Fibroblast of lung (primary cell): Measurements from ENCODE around the gene WDR75.

ENCODE experiments used
- CTCF ChIP-seq, 2 donors: IDR thresholded peaks in 1 of 2; conservative IDR thresholded peaks in 1 of 2; 1 replicate in 1 of 2; 2 replicates in 1 of 2; pipeline ENCODE4 v1.5.1; 2011 to 2012; ENCODE audit warnings: low read length in 2 of 2, control low read depth in 1 of 2, inconsistent platforms in 1 of 2, low read depth in 1 of 2, mild to moderate bottlenecking in 1 of 2
- EZH2 ChIP-seq: IDR thresholded peaks from 2 replicates; pipeline ENCODE4 v1.5.1; 2012; ENCODE audit warnings: low read length, control low read depth, mild to moderate bottlenecking; ENCODE audit errors: missing control alignments

GRCh38 chr2:189446780-189447179 is 5.5 kb downstream of the WDR75 start:
- TF ChIP-seq CTCF (conservative IDR thresholded peaks at IDR 0.05 in 1 of 2, IDR thresholded peaks at IDR 0.05 in 1 of 2; ENCODE audit: low read depth in 1 of 2, low read length in 2 of 2) (no peak), EZH2 (no peak)
